ENCODE measurements around the gene TNFRSF6B. TPM values are rescaled to one million over a fixed set of nuclear protein-coding genes. Genes with fewer than 3 reads are reported as not detected.

The TNFRSF6B gene
- total and polyA plus RNA-seq, 7 donors = 0.56 to 16.1 (median 1.9) TPM; not detected in 1

DNA sequence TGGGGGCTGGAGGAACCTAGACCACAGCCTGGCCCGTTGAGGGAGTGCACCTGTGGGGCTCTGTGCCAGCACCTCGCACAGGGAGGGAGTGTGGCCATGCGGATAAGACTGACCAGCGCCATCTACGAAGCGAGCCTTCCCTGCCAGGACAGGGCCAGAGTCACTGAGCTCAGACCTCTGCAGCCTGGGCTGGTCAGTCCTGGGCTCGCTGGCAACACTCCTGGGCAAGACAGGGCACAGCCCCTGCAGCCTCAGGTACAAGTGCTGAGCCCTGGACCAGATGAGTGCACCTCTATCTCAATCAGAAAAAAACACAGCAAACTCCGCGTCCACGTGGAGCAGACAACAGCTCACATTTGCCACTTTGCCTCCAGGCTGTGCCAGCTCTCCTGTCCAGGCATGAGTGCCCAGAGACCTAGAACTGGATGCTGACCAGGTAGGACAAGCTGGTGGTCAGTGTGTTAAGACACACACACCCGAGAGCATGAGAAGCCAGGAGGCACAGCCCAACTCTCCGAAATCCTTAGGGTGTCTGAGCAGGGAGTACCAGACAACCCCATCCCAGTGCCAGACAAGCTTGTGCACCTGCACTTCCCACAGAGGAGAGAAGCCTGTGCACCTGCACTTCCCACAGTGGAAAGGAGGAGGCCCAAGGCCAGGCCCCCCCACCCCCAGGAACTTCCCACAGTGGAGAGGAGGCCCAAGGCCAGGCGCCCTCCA lies 6.5 kb downstream of the TNFRSF6B start:
- peak in 1 of 2 donors; percentile 42 for DNase-seq
- Histone ChIP-seq H3K27me3 (ENCODE audit: insufficient read depth in 3 of 3, low read length in 2 of 3) (no peaks in the 10 kb centered on the region), H3K9me3 (no peaks in the 10 kb centered on the region), H3K27ac (no peak overlapping the region), H3K36me3 (ENCODE audit: insufficient read depth in 1 of 2, low read depth in 1 of 2) (peaks cover 3 to 39% of the 10 kb centered on the region in 2 donors), H3K4me1 (peaks cover 21% of the 10 kb centered on the region), H3K4me3 (no peak overlapping the region)
- TF ChIP-seq, protein P1, sequence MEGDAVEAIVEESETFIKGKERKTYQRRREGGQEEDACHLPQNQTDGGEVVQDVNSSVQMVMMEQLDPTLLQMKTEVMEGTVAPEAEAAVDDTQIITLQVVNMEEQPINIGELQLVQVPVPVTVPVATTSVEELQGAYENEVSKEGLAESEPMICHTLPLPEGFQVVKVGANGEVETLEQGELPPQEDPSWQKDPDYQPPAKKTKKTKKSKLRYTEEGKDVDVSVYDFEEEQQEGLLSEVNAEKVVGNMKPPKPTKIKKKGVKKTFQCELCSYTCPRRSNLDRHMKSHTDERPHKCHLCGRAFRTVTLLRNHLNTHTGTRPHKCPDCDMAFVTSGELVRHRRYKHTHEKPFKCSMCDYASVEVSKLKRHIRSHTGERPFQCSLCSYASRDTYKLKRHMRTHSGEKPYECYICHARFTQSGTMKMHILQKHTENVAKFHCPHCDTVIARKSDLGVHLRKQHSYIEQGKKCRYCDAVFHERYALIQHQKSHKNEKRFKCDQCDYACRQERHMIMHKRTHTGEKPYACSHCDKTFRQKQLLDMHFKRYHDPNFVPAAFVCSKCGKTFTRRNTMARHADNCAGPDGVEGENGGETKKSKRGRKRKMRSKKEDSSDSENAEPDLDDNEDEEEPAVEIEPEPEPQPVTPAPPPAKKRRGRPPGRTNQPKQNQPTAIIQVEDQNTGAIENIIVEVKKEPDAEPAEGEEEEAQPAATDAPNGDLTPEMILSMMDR (IDR thresholded peaks at IDR 0.05) = no peak
- intact Hi-C loops (cut with DNase I) = loop anchor here in 1 of 2 donors (5.0 kb wide), 2 partner anchors 34 to 41 kb away; partner anchors contain the start of genes LIME1 and SLC2A4RG
- WGBS, 3 donors = 66 to 80% (median 68%) methylated on average over 13 of the region's 13 CpGs
- ATAC-seq = no peak

DNA sequence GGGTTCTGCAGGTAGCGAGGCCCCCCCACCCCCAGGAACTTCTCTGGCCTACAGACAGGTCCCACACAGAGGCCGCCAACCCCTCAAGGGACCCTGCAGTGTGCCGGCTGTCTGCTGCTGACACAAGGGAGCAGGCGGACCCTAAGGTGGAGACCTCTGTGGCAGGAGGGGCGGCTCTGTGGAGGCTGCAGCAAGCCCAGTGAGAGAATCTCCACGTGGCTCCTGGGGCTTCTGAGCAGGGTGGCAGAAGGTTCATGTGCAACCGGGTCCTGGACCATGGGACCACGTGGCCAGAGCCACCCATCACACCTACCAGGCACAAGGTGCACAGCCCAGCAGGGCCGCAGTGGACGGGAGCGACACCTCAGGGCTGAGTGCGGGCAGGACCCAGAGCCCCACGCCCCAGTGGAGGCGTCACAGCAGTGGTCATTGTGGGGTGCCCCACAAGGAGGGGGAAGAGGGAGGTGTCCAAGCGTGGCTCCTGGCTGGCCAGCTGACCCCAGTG lies 7.1 kb downstream of the TNFRSF6B start:
- WGBS, 3 donors = 81 to 88% (median 86%) methylated on average over 15 of the region's 15 CpGs
- Histone ChIP-seq H3K4me3 (no peak overlapping the region), H3K4me1 (peaks cover 19% of the 10 kb centered on the region), H3K36me3 (ENCODE audit: insufficient read depth in 1 of 2, low read depth in 1 of 2) (peaks cover 3 to 39% of the 10 kb centered on the region in 2 donors), H3K27me3 (ENCODE audit: insufficient read depth in 3 of 3, low read length in 2 of 3) (no peaks in the 10 kb centered on the region), H3K27ac (no peak overlapping the region), H3K9me3 (no peaks in the 10 kb centered on the region)
- peak in 1 of 2 donors; percentile 55 for DNase-seq
- ATAC-seq = no peak
- TF ChIP-seq, protein P1 (IDR thresholded peaks at IDR 0.05) = no peak
- intact Hi-C loops (cut with DNase I) = loop anchor here in 1 of 2 donors (5.0 kb wide), 2 partner anchors 34 to 41 kb away; partner anchors contain the start of genes LIME1 and SLC2A4RG

DNA sequence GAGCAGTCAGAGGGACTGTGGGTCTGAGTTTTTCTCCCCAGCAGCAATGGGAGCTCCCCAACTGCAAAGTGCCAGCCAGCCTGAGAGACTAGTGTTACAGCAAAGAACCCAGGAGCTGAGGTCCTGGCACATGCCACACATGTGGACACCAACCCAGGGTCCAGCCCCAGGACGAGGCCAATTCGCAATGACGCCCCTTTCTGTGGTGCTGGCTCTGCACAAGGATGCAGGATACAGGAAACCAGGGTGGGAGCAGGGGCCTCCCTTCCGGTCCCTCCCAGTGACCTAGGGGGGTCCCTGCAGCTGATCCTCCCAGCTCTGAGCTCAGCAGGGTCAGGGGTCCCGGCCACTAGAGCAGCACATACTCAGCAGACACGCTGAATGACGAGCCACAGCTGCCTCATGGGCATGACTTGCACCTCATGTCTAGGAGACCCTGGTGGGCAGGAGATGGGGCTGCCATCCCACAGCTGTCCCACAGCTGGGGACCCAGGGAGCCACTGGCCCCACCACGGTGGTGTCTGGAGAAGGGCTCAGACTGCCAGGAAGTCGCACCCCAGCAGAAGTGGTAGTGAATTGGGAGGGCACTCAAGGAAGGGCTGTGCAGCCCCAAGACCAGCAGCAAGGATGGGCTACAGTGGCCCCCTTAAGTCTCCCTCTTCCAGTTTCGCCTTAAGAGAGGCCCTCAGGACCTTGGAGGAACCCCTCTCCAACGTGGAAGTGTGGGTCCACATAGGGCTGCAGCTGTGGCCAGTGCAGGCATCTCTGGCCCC lies 7.7 kb downstream of the TNFRSF6B start:
- 76 to 82% (median 78%) methylated on average over 10 to 11 of the region's 11 CpGs for WGBS, 3 donors
- intact Hi-C loops (cut with DNase I) = loop anchor here in 1 of 2 donors (5.0 kb wide), 2 partner anchors 33 to 42 kb away; partner anchors contain the start of genes LIME1 and SLC2A4RG
- TF ChIP-seq, protein P1 (IDR thresholded peaks at IDR 0.05) = no peak
- H3K27me3 ChIP-seq (ENCODE audit: insufficient read depth in 3 of 3, low read length in 2 of 3) = no peaks in the 10 kb centered on the region
- DNase-seq (peak in 1 of 2 donors; percentile 42), ATAC-seq (no peak)
- peaks cover 3 to 41% of the 10 kb centered on the region in 2 donors for H3K36me3 ChIP-seq (ENCODE audit: insufficient read depth in 1 of 2, low read depth in 1 of 2)
- H3K4me3 ChIP-seq = no peak overlapping the region
- H3K4me1 ChIP-seq = peaks cover 19% of the 10 kb centered on the region
- no peak overlapping the region for H3K27ac ChIP-seq
- H3K9me3 ChIP-seq = no peaks in the 10 kb centered on the region

DNA sequence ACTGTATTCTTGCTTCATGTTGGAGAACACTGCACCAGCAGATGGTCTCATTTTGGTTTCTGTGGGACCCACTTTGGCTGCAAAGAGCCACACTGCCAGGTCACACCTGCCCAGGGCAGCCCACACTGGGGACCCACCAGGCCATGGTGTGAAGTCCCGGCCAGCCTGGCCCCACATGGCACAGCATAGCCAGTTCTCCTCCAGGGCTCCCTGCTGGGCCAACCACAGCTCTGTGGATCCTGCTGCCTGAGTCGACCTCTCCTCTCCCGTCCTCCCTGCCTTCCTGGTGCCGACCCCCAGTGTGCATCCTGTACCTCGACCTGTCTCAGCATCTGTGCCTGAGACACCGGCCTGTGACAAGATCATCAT lies 8.3 kb downstream of the TNFRSF6B start:
- ATAC-seq = no peak
- Histone ChIP-seq H3K36me3 (ENCODE audit: insufficient read depth in 1 of 2, low read depth in 1 of 2) (peaks cover 3 to 46% of the 10 kb centered on the region in 2 donors), H3K27me3 (ENCODE audit: insufficient read depth in 3 of 3, low read length in 2 of 3) (no peaks in the 10 kb centered on the region), H3K4me1 (peaks cover 18% of the 10 kb centered on the region), H3K4me3 (no peak overlapping the region), H3K27ac (no peak overlapping the region), H3K9me3 (no peaks in the 10 kb centered on the region)
- TF ChIP-seq, protein P1 (IDR thresholded peaks at IDR 0.05) = no peak
- 75 to 84% (median 78%) methylated on average over 6 of the region's 6 CpGs for WGBS, 3 donors
- intact Hi-C loops (cut with DNase I) = loop anchor here in 1 of 2 donors (5.0 kb wide), 2 partner anchors 33 to 42 kb away; partner anchors contain the start of genes LIME1 and SLC2A4RG
- DNase-seq = peak in 1 of 2 donors; percentile 49

Data from psoas muscle (tissue), 8 donors.